GM12872 (cell line): Measurements from ENCODE around the gene SPATA13.

Experiments used
- CTCF ChIP-seq: IDR thresholded peaks from 3 replicates; pipeline ENCODE4 v1.5.1; 2011; ENCODE audit warnings: low read depth, mild to moderate bottlenecking, low read length, moderate library complexity; ENCODE audit not compliant: insufficient read depth

Gene SPATA13

GRCh38 chr13:24276861-24277260 is 116.3 kb downstream of the SPATA13 start:
- no peak for TF ChIP-seq CTCF

GRCh38 chr13:24277761-24278160 is 117.2 kb downstream of the SPATA13 start:
- TF ChIP-seq CTCF, result no peak

GRCh38 chr13:24279327-24280110 is 119.0 kb downstream of the SPATA13 start:
- no peak for TF ChIP-seq CTCF

GRCh38 chr13:24280720-24281119 is 120.2 kb downstream of the SPATA13 start:
- no peak for TF ChIP-seq CTCF

GRCh38 chr13:24281188-24282008 is 120.9 kb downstream of the SPATA13 start:
- TF ChIP-seq CTCF, result no peak

GRCh38 chr13:24282256-24282655 is 121.7 kb downstream of the SPATA13 start:
- TF ChIP-seq CTCF, result no peak

GRCh38 chr13:24284889-24285565 is 124.5 kb downstream of the SPATA13 start:
- TF ChIP-seq CTCF, result no peak
